ENCODE measurements around the gene GIMAP2. TPM values are rescaled to one million over a fixed set of nuclear protein-coding genes. Genes with fewer than 3 reads are reported as not detected.
"Not testable (repeated sequence)": the region's sequence is repeated elsewhere in the genome, so short reads cannot be mapped to it uniquely, and the experiment has no call there.

The GIMAP2 gene
- total RNA-seq, 4 donors from 2014 or later: 2.2 to 6.7 (median 3.2) TPM

DNA sequence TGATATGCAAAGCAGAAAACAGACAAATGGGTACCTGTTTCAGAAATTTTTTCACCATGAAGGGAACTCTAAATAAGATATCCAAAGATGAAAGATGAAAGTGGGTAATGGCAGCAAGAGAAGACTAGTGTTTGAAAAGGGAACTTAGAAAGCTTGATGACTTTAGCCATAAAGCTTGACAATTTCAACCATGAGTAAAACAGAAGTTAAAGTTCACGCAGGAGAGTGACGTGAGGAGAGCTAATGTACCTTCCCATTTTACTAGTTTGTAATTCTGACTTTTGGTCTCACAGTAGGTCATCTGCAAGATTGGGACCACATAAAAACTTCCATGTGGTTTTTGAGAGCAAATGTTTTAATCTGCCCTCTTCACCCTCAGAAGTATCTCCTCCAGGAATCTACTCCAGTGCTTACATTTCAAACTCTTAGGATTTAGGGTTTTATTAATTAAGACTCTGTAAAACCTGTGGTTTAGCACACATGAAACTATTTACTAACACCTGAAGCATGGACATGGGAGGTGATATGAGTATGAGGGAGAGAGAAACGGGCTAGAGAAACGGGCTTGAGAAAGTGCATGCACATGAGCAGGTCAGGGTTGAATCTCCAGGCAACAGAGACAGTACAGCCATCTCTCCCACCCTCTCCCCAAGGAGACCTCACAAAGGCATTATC is 24.4 kb upstream of the GIMAP2 start:
- no peak overlapping the region for H3K4me3 ChIP-seq
- no peaks in the 10 kb centered on the region for H3K9me3 ChIP-seq
- H3K36me3 ChIP-seq: no peaks in the 10 kb centered on the region
- H3K27ac ChIP-seq: no peak overlapping the region
- in situ Hi-C loops (cut with MboI; ENCODE audit: low sequenced_read_pairs in 4 of 4): no loop called here
- H3K4me1 ChIP-seq: no peaks in the 10 kb centered on the region
- TF ChIP-seq, protein P1, sequence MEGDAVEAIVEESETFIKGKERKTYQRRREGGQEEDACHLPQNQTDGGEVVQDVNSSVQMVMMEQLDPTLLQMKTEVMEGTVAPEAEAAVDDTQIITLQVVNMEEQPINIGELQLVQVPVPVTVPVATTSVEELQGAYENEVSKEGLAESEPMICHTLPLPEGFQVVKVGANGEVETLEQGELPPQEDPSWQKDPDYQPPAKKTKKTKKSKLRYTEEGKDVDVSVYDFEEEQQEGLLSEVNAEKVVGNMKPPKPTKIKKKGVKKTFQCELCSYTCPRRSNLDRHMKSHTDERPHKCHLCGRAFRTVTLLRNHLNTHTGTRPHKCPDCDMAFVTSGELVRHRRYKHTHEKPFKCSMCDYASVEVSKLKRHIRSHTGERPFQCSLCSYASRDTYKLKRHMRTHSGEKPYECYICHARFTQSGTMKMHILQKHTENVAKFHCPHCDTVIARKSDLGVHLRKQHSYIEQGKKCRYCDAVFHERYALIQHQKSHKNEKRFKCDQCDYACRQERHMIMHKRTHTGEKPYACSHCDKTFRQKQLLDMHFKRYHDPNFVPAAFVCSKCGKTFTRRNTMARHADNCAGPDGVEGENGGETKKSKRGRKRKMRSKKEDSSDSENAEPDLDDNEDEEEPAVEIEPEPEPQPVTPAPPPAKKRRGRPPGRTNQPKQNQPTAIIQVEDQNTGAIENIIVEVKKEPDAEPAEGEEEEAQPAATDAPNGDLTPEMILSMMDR (IDR thresholded peaks at IDR 0.05 in 4 of 5, conservative IDR thresholded peaks at IDR 0.05 in 1 of 5): no peak
- no peak for TF ChIP-seq POLR2A (IDR thresholded peaks at IDR 0.05)
- intact Hi-C loops (cut with DNase I; ENCODE audit: low total_unique reads): no loop called here
- no peak for ATAC-seq
- H3K27me3 ChIP-seq: no peaks in the 10 kb centered on the region
- DNase-seq: no peak

DNA sequence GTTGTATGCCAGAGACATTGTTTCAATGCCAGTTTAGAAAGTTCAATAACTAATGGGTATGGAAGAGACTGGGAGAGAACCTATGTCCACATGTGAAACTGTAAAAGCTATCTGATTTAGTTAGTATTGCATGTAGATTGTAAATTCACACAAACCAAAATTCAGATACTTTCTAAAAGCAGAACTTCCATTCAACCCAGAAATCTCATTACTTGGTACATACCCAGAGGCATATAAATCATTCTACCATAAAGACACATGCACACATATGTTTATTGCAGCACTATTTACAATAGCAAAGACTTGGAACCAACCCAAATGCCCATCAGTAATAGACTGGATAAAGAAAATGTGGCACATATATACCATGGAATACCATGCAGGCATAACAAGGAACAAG is 22.7 kb upstream of the GIMAP2 start:
- DNase-seq; ATAC-seq; intact Hi-C loops (cut with DNase I; ENCODE audit: low total_unique reads); H3K36me3 ChIP-seq; H3K27ac ChIP-seq; in situ Hi-C loops (cut with MboI; ENCODE audit: low sequenced_read_pairs in 4 of 4); H3K4me3 ChIP-seq; H3K4me1 ChIP-seq; H3K9me3 ChIP-seq; H3K27me3 ChIP-seq: not testable (repeated sequence)

DNA sequence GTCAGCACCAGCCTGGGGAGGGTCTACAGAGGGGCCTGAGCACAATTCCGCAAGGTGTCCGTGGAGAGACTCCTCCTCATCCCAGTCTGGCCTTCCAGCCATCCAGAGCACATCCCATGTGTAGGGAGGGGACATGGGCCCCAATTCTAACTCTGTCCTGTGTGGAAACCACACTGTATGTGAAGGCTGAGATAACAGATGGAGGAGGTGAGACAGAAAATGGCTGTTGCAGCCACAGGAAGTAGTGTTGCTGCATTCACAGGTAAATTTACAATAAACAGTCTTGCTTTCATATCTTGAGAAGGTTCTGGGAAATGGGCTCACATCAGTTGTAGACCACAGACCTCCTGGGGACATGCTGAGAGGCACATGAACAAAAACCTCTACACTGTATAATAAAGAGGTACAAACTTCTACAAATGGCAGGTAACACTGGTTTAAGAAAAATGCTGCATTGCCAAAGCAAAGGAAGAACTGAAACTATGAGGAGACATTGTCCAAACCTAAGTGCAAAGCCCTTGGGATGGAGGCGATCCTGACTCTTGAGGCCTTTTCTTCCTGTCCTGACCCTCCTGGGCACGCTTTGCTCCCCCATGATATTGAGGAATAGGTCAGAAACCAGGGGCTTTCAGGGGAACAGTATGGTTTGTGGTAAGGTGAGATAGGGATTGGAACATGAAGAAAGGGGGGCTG is 21.6 kb upstream of the GIMAP2 start:
- ATAC-seq (no peak), DNase-seq (no peak)
- in situ Hi-C loops (cut with MboI; ENCODE audit: low sequenced_read_pairs in 4 of 4) (no loop called here), intact Hi-C loops (cut with DNase I; ENCODE audit: low total_unique reads) (no loop called here)
- Histone ChIP-seq H3K27me3 (no peaks in the 10 kb centered on the region), H3K27ac (no peak overlapping the region), H3K4me1 (no peaks in the 10 kb centered on the region), H3K36me3 (no peaks in the 10 kb centered on the region), H3K9me3 (no peaks in the 10 kb centered on the region), H3K4me3 (no peak overlapping the region)
- TF ChIP-seq, protein P1 (IDR thresholded peaks at IDR 0.05 in 4 of 5, conservative IDR thresholded peaks at IDR 0.05 in 1 of 5): no peak
- no peak for TF ChIP-seq POLR2A (IDR thresholded peaks at IDR 0.05)

DNA sequence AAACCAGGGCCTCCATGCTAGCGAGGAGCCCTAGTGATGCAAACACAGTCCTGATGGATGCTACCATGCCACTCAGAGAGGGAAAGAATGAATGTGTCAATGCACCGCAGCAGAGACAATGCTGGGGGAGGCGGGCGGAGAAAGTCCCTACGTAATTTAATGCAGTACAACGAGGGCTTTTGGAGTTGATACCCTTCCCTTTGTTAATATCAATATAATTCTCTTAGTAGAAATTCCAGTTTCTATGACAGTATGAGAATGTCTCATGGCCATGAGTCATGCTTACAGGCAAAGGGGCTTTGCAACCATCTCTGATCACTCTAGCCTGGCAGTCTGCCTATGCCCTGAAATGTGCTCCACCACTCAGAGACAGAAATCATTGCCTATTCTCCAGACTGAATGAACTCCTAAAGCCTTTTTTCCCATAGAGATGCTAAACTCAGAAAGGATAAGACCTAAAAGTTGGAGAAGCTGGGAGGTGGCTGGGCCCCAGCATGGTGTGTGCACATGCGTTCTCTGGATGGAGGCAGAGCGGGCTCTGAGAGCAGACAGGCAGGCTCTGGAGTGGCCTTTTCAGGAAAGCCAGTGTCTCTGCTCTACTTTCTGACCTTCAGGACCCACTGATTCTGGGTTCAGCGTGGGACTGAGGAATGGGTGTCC is 20.3 kb upstream of the GIMAP2 start:
- H3K27me3 ChIP-seq: no peaks in the 10 kb centered on the region
- no peaks in the 10 kb centered on the region for H3K9me3 ChIP-seq
- in situ Hi-C loops (cut with MboI; ENCODE audit: low sequenced_read_pairs in 4 of 4): no loop called here
- TF ChIP-seq, protein P1 (IDR thresholded peaks at IDR 0.05 in 4 of 5, conservative IDR thresholded peaks at IDR 0.05 in 1 of 5): no peak
- TF ChIP-seq POLR2A (IDR thresholded peaks at IDR 0.05): no peak
- DNase-seq: no peak
- no peaks in the 10 kb centered on the region for H3K4me1 ChIP-seq
- intact Hi-C loops (cut with DNase I; ENCODE audit: low total_unique reads): no loop called here
- H3K27ac ChIP-seq: no peak overlapping the region
- no peak overlapping the region for H3K4me3 ChIP-seq
- no peak for ATAC-seq
- no peaks in the 10 kb centered on the region for H3K36me3 ChIP-seq

DNA sequence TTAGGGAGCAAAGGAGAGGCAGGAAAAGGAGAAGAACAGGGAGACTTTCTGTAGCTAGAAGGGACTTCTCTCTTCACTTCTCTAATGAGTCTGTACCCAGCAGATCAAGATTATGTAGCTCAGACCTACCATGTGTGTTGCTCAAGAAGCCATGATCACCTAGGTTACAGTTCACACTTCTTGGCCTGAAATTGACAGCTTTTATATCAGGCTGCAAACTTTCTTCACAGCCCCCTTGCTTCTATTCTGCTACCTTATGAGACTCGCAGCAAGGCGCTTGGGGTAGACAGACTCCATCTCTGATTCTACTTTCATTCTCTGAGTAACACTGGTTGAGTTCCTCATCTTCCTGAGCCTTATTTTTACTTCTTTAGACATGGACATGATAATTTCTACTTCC is 19.6 kb upstream of the GIMAP2 start:
- H3K9me3 ChIP-seq: no peaks in the 10 kb centered on the region
- in situ Hi-C loops (cut with MboI; ENCODE audit: low sequenced_read_pairs in 4 of 4) (no loop called here), intact Hi-C loops (cut with DNase I; ENCODE audit: low total_unique reads) (no loop called here)
- DNase-seq (no peak), ATAC-seq (no peak)
- no peaks in the 10 kb centered on the region for H3K36me3 ChIP-seq
- H3K27ac ChIP-seq: no peak overlapping the region
- TF ChIP-seq, protein P1 (IDR thresholded peaks at IDR 0.05 in 4 of 5, conservative IDR thresholded peaks at IDR 0.05 in 1 of 5): no peak
- TF ChIP-seq POLR2A (IDR thresholded peaks at IDR 0.05): no peak
- no peaks in the 10 kb centered on the region for H3K27me3 ChIP-seq
- no peak overlapping the region for H3K4me3 ChIP-seq
- no peaks in the 10 kb centered on the region for H3K4me1 ChIP-seq
